NCI-H82 (cell line): ENCODE data around the gene MAP1B.
A peak's percentile ranks its signal among the peaks of the same experiment; 100 is the strongest.
"Not testable (repeated sequence)": the region's sequence is repeated elsewhere in the genome, so short reads cannot be mapped to it uniquely, and the experiment has no call there.

Experiments
- DNase-seq: peaks from one replicate; lab custom pipeline; 2025; lab: John Stamatoyannopoulos, UW

MAP1B gene

GRCh38 chr5:72107131-72107900, at the start of gene MAP1B:
TSS of gene MAP1B (plus strand) at chr5:72107475. CDS start at chr5:72107532, 57 bp downstream.
- DNase-seq = peak; percentile 95

GRCh38 chr5:72057816-72058215, 49.5 kb upstream of the MAP1B start:
- peak; percentile 49 for DNase-seq

GRCh38 chr5:72063219-72063819, 44.0 kb upstream of the MAP1B start:
- DNase-seq = no peak

GRCh38 chr5:72064801-72065570, 42.3 kb upstream of the MAP1B start:
- peak; percentile 96 for DNase-seq

- DNase-seq = peak; percentile 99
These were observed 41.5 kb upstream of the MAP1B start for GRCh38 chr5:72065751-72066255.

- DNase-seq = peak; percentile 56
These were observed 40.6 kb upstream of the MAP1B start for GRCh38 chr5:72066705-72067107.

GRCh38 chr5:72067682-72068470, 39.4 kb upstream of the MAP1B start:
- DNase-seq = peak; percentile 14

- DNase-seq = peak; percentile 79
These were observed 36.7 kb upstream of the MAP1B start for GRCh38 chr5:72070529-72070928.

GRCh38 chr5:72071906-72072305, 35.4 kb upstream of the MAP1B start:
- peak; percentile 62 for DNase-seq

GRCh38 chr5:72074251-72074650, 33.0 kb upstream of the MAP1B start:
- peak; percentile 73 for DNase-seq

GRCh38 chr5:72075461-72075860, 31.8 kb upstream of the MAP1B start:
- DNase-seq = no peak

- no peak for DNase-seq
These were observed 30.5 kb upstream of the MAP1B start for GRCh38 chr5:72076621-72077300.

GRCh38 chr5:72077390-72077789, 29.9 kb upstream of the MAP1B start:
- no peak for DNase-seq

- DNase-seq = peak; percentile 73
These were observed 28.0 kb upstream of the MAP1B start for GRCh38 chr5:72079288-72079687.

GRCh38 chr5:72082048-72082447, 25.2 kb upstream of the MAP1B start:
- no peak for DNase-seq

- peak; percentile 7 for DNase-seq
These were observed 22.4 kb upstream of the MAP1B start for GRCh38 chr5:72084876-72085275.

GRCh38 chr5:72085319-72085718, 22.0 kb upstream of the MAP1B start:
- DNase-seq = no peak

- DNase-seq = not testable (repeated sequence)
These were observed 17.6 kb upstream of the MAP1B start for GRCh38 chr5:72089713-72090112.

- DNase-seq = no peak
These were observed 15.2 kb upstream of the MAP1B start for GRCh38 chr5:72092074-72092473.

- no peak for DNase-seq
These were observed 14.1 kb upstream of the MAP1B start for GRCh38 chr5:72093217-72093616.

GRCh38 chr5:72093824-72094223, 13.5 kb upstream of the MAP1B start:
- no peak for DNase-seq
